H1 (cell line): ENCODE data around the gene EEIG2. TPM values are rescaled to one million over a fixed set of nuclear protein-coding genes. Genes with fewer than 3 reads are reported as not detected.

ENCODE experiments used
- SP2 ChIP-seq: IDR thresholded peaks from 2 replicates; pipeline ENCODE4 v1.6.1; 2012; ENCODE audit warnings: mild to moderate bottlenecking, low read length, inconsistent platforms
- polyA plus RNA-seq, 7 experiments: library from polyadenylated mRNA; depleted of rRNA in 3 of 7; stranded (reverse) in 5 of 7; unstranded in 2 of 7; fragments of >200 nt in 5 of 7; fragments of 200-250 nt in 2 of 7; gene quantifications; 1 replicate in 5 of 7; 2 replicates in 1 of 7; 4 replicates in 1 of 7; pipeline versions ENCODE4 v1.2.1 to v1.2.3, GENCODE V29; 2011 to 2013; ENCODE audit warnings: missing spikeins in 2 of 7, mixed read lengths in 2 of 7
- total RNA-seq: library from RNA; stranded (reverse); fragmentation: NEBNext Ultra II Directional; extraction: Animal tissue kit (Norgen Biotek cat#: 25700); gene quantifications from 2 replicates; pipeline ENCODE4 v1.2.1, GENCODE V29; 2021
- TF ChIP-seq, protein P1 (sequence below): fragments of 300-600 bp; sonication (generic); IDR thresholded peaks from 2 replicates; pipeline ENCODE4 v1.7.1; 2012; ENCODE audit warnings: low read length, moderate library complexity, mild to moderate bottlenecking, inconsistent platforms; ENCODE audit not compliant: insufficient replicate concordance

EEIG2 gene
- total and polyA plus RNA-seq, 2 of the 8 experiments (the other 6 are each of a cell fraction or from before 2014, with no cell fraction given): 6.1 to 20.1 TPM

DNA sequence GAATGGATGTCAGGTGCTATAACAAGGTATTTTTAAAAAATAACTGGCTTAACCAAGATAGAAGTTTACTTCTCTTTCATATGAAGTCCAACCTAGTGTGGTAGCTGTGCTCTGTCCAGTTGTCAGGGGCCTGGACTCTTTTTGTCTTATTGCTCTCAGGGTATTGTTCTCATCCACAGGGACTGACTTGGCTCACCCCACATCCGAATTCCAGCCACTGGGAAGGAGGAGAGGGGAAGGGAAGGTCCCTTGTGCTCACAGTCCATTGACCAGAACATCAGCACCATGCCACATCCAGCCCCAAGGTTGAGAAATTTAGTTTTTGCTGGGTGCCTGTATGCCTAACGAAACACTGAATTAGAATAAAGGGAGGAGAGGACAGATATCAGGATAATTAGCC is 8.7 kb downstream of the EEIG2 start (continued):
- TF ChIP-seq, protein P1, sequence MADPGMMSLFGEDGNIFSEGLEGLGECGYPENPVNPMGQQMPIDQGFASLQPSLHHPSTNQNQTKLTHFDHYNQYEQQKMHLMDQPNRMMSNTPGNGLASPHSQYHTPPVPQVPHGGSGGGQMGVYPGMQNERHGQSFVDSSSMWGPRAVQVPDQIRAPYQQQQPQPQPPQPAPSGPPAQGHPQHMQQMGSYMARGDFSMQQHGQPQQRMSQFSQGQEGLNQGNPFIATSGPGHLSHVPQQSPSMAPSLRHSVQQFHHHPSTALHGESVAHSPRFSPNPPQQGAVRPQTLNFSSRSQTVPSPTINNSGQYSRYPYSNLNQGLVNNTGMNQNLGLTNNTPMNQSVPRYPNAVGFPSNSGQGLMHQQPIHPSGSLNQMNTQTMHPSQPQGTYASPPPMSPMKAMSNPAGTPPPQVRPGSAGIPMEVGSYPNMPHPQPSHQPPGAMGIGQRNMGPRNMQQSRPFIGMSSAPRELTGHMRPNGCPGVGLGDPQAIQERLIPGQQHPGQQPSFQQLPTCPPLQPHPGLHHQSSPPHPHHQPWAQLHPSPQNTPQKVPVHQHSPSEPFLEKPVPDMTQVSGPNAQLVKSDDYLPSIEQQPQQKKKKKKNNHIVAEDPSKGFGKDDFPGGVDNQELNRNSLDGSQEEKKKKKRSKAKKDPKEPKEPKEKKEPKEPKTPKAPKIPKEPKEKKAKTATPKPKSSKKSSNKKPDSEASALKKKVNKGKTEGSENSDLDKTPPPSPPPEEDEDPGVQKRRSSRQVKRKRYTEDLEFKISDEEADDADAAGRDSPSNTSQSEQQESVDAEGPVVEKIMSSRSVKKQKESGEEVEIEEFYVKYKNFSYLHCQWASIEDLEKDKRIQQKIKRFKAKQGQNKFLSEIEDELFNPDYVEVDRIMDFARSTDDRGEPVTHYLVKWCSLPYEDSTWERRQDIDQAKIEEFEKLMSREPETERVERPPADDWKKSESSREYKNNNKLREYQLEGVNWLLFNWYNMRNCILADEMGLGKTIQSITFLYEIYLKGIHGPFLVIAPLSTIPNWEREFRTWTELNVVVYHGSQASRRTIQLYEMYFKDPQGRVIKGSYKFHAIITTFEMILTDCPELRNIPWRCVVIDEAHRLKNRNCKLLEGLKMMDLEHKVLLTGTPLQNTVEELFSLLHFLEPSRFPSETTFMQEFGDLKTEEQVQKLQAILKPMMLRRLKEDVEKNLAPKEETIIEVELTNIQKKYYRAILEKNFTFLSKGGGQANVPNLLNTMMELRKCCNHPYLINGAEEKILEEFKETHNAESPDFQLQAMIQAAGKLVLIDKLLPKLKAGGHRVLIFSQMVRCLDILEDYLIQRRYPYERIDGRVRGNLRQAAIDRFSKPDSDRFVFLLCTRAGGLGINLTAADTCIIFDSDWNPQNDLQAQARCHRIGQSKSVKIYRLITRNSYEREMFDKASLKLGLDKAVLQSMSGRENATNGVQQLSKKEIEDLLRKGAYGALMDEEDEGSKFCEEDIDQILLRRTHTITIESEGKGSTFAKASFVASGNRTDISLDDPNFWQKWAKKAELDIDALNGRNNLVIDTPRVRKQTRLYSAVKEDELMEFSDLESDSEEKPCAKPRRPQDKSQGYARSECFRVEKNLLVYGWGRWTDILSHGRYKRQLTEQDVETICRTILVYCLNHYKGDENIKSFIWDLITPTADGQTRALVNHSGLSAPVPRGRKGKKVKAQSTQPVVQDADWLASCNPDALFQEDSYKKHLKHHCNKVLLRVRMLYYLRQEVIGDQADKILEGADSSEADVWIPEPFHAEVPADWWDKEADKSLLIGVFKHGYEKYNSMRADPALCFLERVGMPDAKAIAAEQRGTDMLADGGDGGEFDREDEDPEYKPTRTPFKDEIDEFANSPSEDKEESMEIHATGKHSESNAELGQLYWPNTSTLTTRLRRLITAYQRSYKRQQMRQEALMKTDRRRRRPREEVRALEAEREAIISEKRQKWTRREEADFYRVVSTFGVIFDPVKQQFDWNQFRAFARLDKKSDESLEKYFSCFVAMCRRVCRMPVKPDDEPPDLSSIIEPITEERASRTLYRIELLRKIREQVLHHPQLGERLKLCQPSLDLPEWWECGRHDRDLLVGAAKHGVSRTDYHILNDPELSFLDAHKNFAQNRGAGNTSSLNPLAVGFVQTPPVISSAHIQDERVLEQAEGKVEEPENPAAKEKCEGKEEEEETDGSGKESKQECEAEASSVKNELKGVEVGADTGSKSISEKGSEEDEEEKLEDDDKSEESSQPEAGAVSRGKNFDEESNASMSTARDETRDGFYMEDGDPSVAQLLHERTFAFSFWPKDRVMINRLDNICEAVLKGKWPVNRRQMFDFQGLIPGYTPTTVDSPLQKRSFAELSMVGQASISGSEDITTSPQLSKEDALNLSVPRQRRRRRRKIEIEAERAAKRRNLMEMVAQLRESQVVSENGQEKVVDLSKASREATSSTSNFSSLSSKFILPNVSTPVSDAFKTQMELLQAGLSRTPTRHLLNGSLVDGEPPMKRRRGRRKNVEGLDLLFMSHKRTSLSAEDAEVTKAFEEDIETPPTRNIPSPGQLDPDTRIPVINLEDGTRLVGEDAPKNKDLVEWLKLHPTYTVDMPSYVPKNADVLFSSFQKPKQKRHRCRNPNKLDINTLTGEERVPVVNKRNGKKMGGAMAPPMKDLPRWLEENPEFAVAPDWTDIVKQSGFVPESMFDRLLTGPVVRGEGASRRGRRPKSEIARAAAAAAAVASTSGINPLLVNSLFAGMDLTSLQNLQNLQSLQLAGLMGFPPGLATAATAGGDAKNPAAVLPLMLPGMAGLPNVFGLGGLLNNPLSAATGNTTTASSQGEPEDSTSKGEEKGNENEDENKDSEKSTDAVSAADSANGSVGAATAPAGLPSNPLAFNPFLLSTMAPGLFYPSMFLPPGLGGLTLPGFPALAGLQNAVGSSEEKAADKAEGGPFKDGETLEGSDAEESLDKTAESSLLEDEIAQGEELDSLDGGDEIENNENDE: no peak
- TF ChIP-seq SP2: no peak
